Keratinocyte (primary cell): Measurements from ENCODE around the gene CTRB2.

Source experiments
- CTCF ChIP-seq, 3 experiments: IDR thresholded peaks in 1 of 3; conservative IDR thresholded peaks in 1 of 3; optimal IDR thresholded peaks in 1 of 3; 2 replicates in 2 of 3; 3 replicates in 1 of 3; pipeline versions ENCODE3 to v1.5.1; 2011; ENCODE audit warnings: low read length in 3 of 3, mild to moderate bottlenecking in 3 of 3, moderate library complexity in 2 of 3, control low read depth in 1 of 3, inconsistent platforms in 1 of 3; ENCODE audit not compliant: insufficient read depth in 2 of 3; ENCODE audit errors: extremely low read depth in 1 of 3
- EZH2 ChIP-seq: IDR thresholded peaks from one replicate; pipeline ENCODE4 v1.6.1; 2012; ENCODE audit warnings: inconsistent platforms, mild to moderate bottlenecking, low read length, moderate library complexity

GRCh38 chr16:75256059-75256571, 49.2 kb upstream of the CTRB2 start:
- no peak for TF ChIP-seq CTCF (optimal IDR thresholded peaks at IDR 0.05 in 1 of 3, IDR thresholded peaks at IDR 0.05 in 1 of 3, conservative IDR thresholded peaks at IDR 0.05 in 1 of 3; ENCODE audit: extremely low read depth in 1 of 3, insufficient read depth in 2 of 3, low read length in 3 of 3)
- TF ChIP-seq EZH2 = no peak
